ENCODE data around the gene LYVE1. TPM values are rescaled to one million over a fixed set of nuclear protein-coding genes. Genes with fewer than 3 reads are reported as not detected.

The LYVE1 gene
- total and polyA plus RNA-seq, 12 donors: 5.3 to 118 (median 21.0) TPM

- Histone ChIP-seq H3K36me3 (peaks cover 0 to 100% (median 37%) of the 10 kb centered on the region in 9 donors), H3K27me3 (no peaks in the 10 kb centered on the region), H3K27ac (no peak overlapping the region), H3K4me1 (peaks cover 0 to 4% (median 0%) of the 10 kb centered on the region in 9 donors), H3K4me3 (no peak overlapping the region), H3K9me3 (no peaks in the 10 kb centered on the region)
- ATAC-seq (no peak), DNase-seq (no peak)
- intact Hi-C loops (cut with DNase I): no loop called here
- 91 to 92% methylated on average over 6 of the region's 6 CpGs for WGBS, 2 donors
- TF ChIP-seq, protein P1, sequence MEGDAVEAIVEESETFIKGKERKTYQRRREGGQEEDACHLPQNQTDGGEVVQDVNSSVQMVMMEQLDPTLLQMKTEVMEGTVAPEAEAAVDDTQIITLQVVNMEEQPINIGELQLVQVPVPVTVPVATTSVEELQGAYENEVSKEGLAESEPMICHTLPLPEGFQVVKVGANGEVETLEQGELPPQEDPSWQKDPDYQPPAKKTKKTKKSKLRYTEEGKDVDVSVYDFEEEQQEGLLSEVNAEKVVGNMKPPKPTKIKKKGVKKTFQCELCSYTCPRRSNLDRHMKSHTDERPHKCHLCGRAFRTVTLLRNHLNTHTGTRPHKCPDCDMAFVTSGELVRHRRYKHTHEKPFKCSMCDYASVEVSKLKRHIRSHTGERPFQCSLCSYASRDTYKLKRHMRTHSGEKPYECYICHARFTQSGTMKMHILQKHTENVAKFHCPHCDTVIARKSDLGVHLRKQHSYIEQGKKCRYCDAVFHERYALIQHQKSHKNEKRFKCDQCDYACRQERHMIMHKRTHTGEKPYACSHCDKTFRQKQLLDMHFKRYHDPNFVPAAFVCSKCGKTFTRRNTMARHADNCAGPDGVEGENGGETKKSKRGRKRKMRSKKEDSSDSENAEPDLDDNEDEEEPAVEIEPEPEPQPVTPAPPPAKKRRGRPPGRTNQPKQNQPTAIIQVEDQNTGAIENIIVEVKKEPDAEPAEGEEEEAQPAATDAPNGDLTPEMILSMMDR (IDR thresholded peaks at IDR 0.05): no peak
Measured at GRCh38 chr11:10526974-10527918, 41.2 kb downstream of the LYVE1 start.

GRCh38 chr11:10524471-10524870 is 44.0 kb downstream of the LYVE1 start:
- peaks cover 0 to 100% (median 34%) of the 10 kb centered on the region in 9 donors for H3K36me3 ChIP-seq
- intact Hi-C loops (cut with DNase I): no loop called here

DNA sequence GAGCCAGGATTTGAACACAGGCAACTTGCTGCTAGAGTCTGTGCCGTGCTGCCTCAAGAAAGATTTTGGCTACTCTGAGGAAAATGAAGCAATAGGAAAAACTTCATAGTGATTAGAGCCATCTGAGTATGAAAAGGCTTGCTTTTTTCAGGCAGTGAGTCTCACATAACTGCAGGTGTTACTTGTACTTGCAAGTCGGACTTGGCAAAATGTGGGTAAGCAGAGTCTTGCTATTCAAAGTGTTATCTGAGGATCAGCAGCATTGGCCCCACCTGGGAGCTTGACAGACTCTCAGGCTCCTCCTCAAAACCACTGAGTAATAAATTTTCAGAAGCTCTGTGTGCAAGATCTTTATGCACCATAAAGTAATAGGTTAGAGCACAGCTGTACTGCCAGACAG is 45.5 kb downstream of the LYVE1 start:
- ATAC-seq (no peak), DNase-seq (no peak)
- Histone ChIP-seq H3K27ac (no peak overlapping the region), H3K9me3 (no peaks in the 10 kb centered on the region), H3K36me3 (peaks cover 0 to 100% (median 25%) of the 10 kb centered on the region in 9 donors), H3K4me3 (no peak overlapping the region), H3K4me1 (peaks cover 0 to 4% (median 0%) of the 10 kb centered on the region in 9 donors), H3K27me3 (no peaks in the 10 kb centered on the region)
- TF ChIP-seq, protein P1 (IDR thresholded peaks at IDR 0.05): no peak
- intact Hi-C loops (cut with DNase I): no loop called here
- WGBS, 2 donors: 87 to 90% methylated on average over 2 of the region's 2 CpGs

More at GRCh38 chr11:10524471-10524870, 44.0 kb downstream of the LYVE1 start:
- Histone ChIP-seq H3K4me1 (peaks cover 0 to 4% (median 0%) of the 10 kb centered on the region in 9 donors), H3K4me3 (no peak overlapping the region), H3K27ac (no peak overlapping the region), H3K27me3 (no peaks in the 10 kb centered on the region), H3K9me3 (no peaks in the 10 kb centered on the region)
- TF ChIP-seq, protein P1 (IDR thresholded peaks at IDR 0.05): no peak
- ATAC-seq: no peak
- no peak for DNase-seq
- WGBS, 2 donors: 58 to 65% methylated on average over 1 of the region's 1 CpG

GRCh38 chr11:10522276-10522675 is 46.2 kb downstream of the LYVE1 start:
- intact Hi-C loops (cut with DNase I): no loop called here
- H3K27ac ChIP-seq: no peak overlapping the region
- TF ChIP-seq, protein P1 (IDR thresholded peaks at IDR 0.05): no peak
- no peaks in the 10 kb centered on the region for H3K27me3 ChIP-seq
- DNase-seq: no peak
- H3K9me3 ChIP-seq: no peaks in the 10 kb centered on the region
- no peak for ATAC-seq
- H3K4me1 ChIP-seq: peaks cover 0 to 4% (median 0%) of the 10 kb centered on the region in 9 donors
- 81 to 86% methylated on average over 1 of the region's 1 CpG for WGBS, 2 donors
- H3K36me3 ChIP-seq: peaks cover 0 to 98% (median 25%) of the 10 kb centered on the region in 9 donors
- no peak overlapping the region for H3K4me3 ChIP-seq

Data from heart right ventricle (tissue), 16 donors.